RKO (cell line): Measurements from ENCODE around the gene GLT8D2.
A peak's percentile ranks its signal among the peaks of the same experiment; 100 is the strongest.

Experiments used
- DNase-seq: peaks from one replicate; pipeline ENCODE4 v3.0.0-alpha.2; 2016; ENCODE audit warnings: low spot score

GLT8D2 gene

DNA sequence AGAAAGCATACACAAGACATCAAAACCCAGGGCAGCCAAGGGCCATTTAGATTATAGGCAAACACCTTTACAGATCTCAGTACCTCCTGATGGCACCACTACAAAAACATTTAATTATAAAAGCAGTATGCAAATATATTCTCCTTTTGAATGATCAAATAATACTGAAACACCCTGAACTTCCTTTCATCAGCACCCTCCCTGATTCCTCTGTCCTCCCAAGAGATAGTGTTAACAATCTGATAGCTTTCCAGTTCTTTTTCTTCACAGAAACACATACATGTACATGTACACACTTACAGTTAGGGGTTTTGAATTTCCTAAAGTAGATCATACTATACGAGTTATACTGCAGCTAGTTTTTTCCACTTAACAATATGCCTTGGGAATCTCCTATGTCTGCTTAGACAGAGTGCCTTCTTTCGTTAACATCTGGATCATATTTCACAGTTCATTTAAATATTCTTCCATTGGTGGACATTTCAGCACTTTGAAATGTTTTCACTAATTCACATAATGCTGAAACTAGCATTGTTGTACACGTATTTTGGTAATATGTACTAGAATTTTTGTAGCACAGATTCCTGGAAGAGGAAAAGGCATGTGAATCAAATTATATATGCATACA lies 49.1 kb downstream of the GLT8D2 start:
- DNase-seq = no peak

DNA sequence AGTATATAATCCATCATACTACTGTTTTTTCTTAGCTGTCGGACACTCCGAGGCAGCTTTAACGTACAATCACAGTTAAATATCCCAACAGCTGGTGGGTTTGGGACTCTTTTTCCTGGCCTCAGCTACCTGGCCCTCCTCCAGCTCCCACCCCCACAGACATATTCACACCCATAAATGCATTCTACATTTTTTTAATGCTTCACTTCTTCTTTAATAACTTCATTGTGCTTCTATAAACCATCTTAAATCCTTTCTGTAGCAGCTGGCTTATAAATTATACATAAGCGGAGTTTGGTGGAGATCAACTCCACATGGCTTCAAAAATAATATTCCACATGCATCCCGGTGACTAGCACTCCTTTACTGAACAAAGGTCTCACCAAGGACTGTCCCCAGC lies 51.0 kb downstream of the GLT8D2 start:
- no peak for DNase-seq

DNA sequence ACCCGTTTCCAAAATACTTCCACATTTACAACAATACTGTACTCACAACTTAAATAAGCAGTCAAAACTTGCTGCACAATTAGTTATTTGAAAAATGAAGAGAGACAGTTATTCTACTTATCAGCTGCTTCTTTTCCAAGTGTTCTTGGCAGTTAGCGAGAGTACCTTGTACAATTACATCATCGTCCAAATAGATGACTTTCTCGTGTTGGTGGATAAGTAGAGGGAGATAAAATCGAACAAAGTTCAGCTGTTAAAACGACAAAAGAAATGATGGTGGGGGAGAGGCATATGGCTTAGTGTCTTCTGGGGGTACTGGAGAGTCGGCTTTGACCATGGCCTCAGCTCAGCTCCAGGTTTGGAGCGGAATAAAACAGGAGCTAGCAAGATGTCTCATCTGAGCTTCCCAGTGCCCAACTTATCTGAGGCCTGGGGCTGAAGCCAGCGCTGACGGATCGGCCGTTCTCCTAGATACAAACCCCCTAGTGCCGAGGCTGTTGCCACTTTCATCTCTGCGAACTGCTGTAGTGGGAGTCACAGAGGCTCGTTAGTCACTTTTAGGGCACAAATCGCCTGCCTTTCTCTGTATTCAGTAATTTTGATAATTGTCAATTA lies 52.6 kb downstream of the GLT8D2 start:
- DNase-seq = no peak

DNA sequence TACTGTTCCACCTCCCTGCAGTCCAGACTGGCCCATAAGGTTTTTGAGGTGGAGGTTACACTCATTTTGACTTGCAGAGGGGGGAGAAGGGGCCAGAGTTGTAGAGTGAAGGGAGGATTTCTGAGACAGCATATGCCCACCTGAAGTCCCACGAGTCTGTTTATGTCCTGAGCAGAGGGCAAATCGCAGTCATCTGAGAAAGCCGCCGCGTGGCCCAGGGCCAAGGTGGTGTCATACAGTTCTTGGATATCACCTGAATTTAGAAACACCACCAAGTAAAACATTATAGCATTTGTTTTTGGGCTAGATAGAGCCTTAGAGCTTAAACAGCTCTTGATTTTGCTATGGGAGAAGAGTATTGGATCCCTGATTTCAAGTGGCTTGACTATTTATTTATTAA lies 53.4 kb downstream of the GLT8D2 start:
- DNase-seq = no peak

DNA sequence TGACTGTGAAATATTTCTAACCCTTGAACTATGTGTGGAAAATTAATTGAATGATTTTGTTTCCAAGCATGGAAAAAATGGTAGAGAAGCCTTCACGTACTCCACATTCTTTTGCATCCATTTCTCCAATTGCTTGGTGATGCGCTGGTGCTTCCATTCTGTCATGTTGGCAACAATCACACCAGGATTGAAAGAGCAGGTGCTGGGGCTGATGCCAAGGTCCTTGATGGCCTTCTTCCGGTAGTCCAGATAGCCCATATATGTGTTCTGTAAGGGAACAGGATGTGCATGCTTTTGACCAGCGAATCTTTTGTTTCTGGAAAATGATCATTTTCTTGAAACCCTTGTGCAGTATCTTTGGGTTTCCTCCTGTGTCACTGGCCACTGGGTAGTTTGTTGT lies 55.8 kb downstream of the GLT8D2 start:
- DNase-seq = no peak

DNA sequence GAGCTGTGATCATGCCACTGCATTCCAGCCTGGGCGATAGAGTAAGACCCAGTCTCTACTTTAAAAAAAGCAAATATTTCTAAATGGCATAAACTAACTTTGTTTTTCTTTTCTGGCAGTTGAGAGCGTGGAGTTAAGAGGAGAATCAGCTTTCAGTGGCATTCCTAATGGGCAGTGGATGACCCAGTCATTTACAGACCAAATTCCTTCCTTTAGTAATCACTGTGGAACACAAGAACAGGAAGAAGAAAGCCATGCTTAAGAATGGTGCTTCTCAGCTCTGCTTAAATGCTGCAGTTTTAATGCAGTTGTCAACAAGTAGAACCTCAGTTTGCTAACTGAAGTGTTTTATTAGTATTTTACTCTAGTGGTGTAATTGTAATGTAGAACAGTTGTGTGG lies 63.2 kb downstream of the GLT8D2 start:
- no peak for DNase-seq

DNA sequence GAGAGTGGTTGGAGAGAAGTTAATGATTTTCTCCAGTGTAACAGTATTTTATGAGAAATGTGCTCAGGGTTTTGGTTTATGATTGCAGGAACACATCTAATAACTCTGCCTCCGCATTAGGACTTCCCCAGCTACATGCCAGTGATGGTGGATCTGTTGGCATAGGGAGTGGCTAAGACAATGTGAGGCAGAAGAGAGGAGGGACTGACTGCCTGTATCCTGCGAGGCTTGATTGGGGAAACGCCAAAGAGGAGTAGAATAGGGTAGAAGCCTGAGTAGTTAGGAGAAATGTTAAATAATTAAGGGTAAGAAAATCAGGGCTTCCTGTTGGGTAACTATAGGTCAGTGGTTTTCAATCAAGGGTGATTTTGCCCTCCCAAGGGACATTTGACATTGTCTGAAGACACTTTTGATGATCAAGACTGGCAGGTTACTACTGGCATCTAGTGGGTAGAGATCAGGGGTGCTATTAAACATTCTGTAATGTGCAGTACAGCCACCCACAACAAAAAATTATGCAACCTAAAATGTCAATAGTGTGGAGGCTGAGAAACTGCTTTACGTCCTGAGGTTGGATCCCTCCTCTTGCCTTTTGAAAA lies 71.5 kb downstream of the GLT8D2 start:
- no peak for DNase-seq

DNA sequence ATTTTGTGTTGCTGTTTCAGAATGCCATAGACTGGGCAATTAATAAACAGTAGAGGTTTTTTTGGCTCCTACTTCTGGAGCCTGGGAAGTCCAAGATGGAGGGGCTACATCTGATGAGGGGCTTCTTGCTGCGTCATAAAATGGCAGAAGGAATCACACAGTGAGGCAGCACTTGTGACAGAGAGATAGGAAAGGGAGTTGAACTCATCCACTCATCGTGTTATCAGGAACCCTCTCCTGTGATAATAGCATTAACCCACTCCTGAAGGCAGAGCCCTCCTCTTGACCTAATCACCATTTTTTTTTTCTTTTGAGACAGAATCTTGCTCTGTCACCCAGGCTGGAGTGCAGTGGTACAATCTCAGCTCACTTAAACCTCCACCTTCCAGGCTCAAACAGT lies 74.6 kb downstream of the GLT8D2 start:
- DNase-seq = no peak

DNA sequence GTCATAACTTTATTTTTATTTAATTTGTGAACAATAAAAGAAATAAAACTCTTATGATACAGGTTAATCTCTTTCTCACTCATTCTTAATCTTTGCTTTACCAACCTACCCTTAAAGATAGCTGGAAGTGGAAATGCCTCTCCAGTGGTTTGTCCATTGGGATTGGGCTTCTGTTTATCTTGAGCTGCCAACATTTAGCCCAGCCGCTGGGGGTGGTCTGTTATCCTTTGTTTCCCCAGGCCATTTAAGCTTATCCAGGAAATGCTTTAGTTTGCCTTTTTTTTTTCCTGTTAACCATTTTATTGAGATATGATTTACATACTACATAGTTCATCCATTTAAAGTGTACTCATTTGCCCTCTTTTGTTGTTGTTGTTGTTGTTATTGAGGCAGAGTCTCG lies 76.1 kb downstream of the GLT8D2 start:
- no peak for DNase-seq

DNA sequence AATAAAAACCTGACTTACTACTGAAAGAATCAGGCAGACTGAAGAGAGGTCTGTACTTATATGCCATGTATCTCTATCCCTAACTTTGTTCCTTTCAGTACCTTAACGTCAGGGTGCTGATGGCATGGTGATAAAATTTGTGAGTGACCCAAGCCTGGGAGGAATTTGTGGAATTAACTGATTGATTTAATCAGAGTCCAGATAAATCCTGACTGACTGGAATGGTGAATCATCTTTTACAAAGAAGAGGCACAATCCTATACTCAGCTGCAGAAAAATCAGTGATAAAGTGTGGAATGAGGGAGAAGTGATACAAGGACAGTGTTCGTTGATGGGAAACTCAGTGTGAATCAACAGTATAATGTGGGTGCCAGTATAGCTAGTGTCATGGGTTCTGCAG lies 80.6 kb downstream of the GLT8D2 start:
- DNase-seq = no peak

DNA sequence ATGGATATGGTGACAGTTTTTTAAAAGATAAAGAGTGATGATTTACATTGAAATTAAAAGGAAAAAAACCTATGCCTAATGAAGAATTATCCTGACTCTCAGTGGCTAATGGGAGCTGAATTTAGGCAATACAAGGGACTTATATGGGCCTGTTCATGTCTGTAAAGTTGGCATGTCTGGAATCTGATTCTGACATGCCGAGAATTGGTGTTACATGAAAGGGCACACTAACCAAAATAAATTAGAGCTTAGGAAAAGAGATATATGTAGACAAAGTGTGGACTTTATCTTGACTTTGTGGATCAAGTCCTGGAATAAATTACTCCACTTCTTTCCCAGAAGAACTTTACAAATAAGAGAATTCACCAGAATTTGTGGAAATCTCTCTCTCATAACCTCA lies 83.3 kb downstream of the GLT8D2 start:
- no peak for DNase-seq

DNA sequence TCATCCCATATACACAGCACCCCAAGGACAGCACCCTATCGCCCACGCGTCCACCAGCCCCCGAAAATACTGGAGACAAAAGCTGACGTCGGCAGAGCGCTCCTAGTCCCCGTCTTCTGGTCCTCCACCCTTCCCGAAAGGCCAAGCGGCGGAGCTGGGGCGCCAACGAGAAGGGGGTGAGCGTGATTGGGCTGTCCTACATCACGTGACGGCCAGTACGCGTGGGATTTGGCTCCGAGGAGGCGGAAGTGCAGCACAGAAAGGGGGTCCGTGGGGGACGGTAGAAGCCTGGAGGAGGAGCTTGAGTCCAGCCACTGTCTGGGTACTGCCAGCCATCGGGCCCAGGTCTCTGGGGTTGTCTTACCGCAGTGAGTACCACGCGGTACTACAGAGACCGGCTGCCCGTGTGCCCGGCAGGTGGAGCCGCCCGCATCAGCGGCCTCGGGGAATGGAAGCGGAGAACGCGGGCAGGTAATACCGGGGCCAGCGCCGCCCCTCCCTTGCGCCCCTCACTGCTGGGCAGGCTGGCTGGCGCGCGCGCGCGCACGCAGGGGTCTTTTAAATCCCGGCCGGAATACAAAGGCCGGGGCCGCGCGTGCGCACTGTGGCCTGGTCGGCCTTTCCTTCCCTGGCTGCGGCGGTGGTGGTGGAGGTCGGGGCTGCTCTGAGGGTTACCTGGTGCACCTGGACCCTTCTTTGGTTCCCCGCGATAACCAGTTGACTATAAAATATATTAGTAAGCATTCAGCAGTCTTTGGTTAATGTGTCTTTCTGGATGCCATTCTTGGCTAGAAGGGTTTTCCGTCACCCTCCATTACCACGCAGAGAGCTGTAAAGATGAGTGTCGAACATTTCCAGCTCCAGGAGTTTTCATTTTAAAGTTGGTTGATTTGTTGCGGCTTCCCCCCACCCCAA lies 84.1 kb downstream of the GLT8D2 start, which contains the start of gene TDG:
TDG (plus strand) TSS at position 283 of the 915 bp plus-strand sequence; CDS start at position 449, 166 bp downstream.
- peak; percentile 99 for DNase-seq

DNA sequence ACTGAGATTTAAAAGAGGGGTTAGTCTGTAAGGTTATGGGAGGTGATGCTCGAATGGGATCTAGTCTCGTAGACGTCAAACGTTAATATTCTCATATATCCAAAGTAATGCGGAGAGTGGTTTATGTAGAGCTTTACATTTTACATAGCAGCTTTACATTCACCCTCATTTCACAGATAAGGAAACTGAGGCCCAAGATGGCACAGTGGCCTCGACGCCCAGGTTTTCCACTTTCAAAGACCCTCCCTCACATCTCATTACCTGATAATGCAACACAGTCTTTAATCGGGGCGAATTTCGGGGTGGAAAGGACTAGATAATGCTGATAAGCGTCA lies 84.8 kb downstream of the GLT8D2 start:
- DNase-seq = no peak

DNA sequence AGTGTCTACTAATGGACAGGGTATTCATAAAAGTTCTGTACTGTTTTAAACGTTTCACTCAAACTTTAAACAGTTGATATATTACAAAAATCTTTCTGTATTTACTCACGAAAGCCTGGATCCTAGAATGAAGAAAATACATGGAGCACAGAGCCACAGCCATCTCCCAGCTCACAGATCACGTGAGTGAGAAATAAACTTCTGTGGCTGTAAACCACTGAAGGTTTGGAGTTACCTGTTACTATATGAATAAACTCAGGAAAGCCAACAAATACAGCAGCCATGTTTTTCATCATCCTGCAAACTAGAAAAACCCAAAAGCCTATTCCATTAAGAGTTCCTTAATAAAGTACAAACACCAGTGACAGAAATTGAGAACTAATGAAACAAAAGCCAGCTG lies 85.2 kb downstream of the GLT8D2 start:
- DNase-seq = no peak

DNA sequence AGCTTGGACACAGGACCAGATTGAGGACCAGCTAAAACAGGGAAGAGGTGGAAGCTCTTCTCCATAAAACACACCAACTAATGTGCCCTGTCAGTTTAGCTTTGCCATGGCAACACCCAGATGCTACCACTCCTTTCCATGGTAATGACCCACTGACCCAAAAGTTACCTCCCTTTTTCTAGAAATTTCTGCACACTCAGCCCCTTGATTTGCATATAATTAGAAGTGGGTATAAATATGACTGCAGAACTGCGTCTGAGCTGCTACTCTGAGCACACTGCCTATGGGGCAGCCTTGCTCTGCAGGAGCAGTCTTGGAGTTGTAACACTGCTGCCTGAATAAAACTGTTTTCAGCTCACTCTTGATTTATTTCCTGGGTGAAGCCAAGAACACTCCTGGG lies 87.5 kb downstream of the GLT8D2 start:
- no peak for DNase-seq

DNA sequence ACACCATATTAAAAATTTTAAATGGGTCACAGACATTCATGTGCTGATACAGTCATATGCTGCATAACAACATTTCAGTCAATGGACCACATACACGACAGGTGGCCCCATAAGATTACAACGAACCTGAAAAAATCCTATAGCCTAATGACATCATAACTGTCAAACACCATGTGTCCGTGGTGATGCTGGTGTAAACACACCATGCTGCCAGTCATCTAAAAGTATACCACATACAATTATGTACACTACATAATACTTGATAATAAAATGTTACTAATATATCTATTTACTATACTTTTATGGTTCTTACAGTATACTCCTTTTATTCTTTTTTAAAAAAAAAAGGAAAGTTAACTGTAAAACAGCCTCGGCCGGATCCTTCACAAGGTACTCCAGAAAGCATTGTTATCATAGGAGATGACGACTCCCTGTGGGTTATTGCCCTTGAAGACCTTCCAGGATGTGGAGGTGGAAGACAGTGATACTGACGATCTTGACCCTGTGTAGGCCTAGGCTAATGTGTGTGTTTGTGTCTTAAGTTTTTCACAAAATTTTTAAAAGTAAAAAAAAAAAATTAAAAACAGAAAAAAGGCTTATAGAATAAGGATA lies 89.3 kb downstream of the GLT8D2 start:
- DNase-seq = no peak

DNA sequence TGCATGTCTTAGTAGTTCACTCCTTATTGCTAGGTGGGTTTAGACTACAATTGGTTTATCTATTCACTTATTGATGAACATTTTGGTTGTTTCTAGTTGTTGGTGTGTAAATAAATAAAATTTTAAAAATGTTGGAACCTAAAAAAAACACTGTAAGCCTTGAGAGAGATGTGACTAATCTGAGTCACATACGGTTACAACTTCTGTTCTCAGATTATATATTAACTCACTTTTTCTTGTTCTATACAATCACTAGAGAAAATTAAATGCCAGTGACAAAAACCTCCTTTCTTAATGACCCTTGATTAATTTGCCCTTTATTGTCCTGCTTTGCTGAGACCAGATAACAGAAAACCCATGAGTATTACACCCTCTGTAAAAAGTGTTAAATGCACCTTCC lies 91.4 kb downstream of the GLT8D2 start:
- DNase-seq = no peak

DNA sequence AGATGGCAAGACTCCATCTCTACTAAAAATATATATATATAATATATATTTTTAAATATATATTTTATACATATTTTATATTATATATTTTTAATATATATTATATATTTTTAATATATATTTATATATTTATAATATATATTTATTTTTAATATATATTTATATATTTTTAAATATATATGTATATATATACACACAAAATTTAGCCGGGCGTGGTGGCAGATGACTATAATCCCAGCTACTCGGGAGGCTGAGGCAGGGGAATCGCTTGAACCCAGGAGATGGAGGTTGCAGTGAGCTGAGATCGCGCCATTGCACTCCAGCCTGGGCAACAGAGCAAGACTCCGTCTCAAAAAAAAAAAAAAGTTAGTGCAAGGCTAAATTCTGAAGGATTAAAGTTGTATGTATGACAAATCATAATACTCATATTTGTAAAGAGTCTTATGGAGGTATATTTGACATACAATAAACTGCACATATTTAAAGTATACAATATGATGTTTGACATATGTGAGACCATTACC lies 92.1 kb downstream of the GLT8D2 start:
- DNase-seq = no peak

DNA sequence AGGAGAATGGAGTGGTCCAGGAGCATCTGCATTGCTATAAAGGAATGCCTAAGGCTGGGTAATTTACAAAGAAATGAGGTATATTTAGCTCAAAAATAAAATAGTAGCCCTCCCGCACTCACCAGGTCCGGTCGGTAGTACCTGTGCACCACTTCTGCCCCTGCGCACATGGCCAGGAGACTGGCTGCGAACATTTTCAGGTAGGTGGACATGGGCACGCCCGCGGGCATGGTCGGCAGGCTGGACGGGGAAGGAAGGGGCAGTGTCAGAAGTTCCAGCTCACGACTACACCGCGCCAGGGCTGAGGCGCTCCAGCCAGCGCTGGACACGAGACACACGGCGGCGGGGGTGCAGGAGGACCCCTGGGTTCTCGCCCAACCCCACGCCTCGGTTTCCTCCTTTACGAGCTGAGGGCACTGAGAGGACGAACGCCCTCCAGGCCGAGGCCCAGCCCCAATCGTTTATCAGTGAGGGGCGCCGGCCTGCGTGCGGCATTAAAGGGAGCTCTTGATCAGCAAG lies 93.4 kb downstream of the GLT8D2 start:
- DNase-seq = peak; percentile 41

DNA sequence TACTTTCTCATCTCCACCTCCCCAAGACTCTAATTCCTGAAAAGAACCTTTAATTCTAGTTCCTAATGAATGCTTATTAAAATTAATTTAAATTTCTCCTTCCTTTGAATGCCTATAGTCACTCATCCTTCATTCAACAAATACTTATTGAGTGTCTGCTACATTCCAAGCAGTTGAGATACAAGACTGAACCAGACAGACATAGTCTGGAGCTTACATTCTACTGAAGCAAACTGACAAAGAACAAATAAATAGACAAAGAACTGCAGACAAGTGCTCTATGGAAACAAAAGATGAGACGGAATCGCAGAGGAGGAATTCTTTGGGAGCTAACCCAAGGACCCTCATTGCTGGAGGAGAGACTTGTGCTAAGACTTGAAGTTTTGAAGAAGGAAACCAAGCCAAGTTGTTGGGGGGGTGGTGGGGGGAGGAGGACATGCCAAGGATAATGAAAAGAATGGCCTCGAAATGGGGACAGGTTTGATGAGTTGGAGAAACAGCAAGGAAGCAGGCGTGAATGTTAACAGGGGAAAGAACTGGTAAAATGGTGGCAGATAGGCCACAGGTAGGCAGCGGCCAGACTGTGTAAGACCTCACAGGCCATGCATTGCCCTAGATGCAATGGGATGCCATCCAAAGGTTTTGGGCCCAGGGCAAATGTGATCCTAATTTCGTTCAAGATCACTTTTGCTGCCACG lies 94.0 kb downstream of the GLT8D2 start:
- peak; percentile 55 for DNase-seq

DNA sequence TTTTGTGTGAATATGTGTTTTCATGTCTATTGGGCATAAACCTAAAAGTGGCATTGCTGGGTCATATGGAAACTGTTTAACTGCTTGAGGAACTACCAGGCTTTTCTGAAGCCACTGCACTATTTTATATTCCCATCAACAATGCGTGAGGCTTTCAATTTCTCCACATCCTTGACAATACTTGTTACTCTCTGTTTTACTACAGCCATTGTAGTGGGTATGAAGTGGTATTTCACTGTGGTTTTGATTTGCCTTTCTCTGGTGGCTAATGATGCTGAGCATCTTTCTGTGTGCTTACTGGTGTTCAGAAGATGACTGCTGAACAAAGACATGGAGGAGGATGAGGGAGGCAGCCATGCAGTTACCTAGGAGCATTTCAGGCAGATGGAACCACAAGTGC lies 97.5 kb downstream of the GLT8D2 start:
- no peak for DNase-seq
